Limb (tissue), 2 donors: ENCODE results near the gene TMEM33.
"Not testable (repeated sequence)": the region's sequence is repeated elsewhere in the genome, so short reads cannot be mapped to it uniquely, and the experiment has no call there.

Experiments
- DNase-seq, 2 donors: peaks; one replicate each; pipeline ENCODE4 v3.0.0-alpha.2; 2016; ENCODE audit errors: extremely low spot score in 2 of 2

The TMEM33 gene, protein sequence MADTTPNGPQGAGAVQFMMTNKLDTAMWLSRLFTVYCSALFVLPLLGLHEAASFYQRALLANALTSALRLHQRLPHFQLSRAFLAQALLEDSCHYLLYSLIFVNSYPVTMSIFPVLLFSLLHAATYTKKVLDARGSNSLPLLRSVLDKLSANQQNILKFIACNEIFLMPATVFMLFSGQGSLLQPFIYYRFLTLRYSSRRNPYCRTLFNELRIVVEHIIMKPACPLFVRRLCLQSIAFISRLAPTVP

DNA sequence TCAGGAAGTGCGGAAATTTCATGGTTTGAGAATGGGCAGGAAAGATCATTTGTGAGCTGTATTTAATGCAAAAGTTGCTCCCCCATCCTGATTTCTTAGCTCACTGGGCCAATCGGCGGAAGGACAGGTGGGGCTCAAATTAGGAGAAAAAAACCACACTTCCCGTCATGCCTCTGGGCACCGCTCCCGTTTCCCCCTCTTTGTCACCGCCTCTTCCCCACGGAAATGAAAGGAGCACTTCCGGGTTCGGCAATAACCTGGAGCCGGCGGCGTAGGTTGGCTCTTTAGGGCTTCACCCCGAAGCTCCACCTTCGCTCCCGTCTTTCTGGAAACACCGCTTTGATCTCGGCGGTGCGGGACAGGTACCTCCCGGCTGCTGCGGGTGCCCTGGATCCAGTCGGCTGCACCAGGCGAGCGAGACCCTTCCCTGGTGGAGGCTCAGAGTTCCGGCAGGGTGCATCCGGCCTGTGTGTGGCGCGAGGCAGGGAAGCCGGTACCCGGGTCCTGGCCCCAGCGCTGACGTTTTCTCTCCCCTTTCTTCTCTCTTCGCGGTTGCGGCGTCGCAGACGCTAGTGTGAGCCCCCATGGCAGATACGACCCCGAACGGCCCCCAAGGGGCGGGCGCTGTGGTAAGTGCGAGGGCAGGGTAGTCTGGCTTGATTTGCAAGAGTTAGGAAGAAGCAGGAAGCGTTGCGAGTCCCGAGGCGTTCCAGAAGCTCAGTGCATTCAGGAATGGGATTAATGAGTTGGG is at the start of gene TMEM33:
Gene TMEM33, plus strand, starts transcription at position 529 of the 751 bp plus-strand sequence. Its CDS starts 56 bp downstream, at position 585.
- DNase-seq = peak; percentile 88 to 94

DNA sequence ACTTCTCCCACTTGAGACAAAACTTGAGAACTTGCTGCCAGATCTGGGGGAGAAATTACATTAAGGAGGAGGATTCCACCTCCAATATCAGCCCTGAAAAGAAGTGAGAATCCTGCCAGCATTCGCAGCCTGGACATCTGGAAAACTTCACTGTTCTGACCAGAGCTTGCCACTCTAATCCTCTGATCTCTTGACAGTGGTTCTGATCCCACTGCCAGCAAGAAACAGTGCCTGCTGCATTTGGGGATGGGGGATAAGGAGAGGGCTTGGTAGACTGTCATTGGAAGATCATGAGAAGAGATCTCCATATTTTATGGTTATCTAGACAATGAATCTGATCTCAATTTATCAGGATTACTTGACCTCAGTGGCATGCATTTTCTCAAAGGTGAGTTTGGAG is 49.8 kb upstream of the TMEM33 start:
- DNase-seq = no peak

DNA sequence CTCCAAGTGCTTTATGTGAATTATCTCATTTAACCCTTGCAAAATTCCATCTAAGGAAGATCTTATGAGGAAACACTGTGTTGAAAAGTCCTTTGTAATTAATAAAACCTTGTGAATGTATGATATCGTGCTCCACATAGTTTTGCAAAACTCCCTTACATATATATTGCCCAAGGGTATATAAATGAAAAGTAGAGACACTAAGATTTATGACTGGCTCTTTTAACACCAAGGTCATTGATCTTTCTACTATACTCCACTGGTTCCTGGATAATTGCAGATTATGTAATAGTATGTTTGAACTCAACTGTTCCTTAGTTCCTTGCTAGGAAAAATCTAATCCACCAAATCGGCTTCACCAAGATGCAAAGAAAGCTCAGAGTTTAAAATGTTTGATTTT is 48.0 kb upstream of the TMEM33 start:
- no peak for DNase-seq

DNA sequence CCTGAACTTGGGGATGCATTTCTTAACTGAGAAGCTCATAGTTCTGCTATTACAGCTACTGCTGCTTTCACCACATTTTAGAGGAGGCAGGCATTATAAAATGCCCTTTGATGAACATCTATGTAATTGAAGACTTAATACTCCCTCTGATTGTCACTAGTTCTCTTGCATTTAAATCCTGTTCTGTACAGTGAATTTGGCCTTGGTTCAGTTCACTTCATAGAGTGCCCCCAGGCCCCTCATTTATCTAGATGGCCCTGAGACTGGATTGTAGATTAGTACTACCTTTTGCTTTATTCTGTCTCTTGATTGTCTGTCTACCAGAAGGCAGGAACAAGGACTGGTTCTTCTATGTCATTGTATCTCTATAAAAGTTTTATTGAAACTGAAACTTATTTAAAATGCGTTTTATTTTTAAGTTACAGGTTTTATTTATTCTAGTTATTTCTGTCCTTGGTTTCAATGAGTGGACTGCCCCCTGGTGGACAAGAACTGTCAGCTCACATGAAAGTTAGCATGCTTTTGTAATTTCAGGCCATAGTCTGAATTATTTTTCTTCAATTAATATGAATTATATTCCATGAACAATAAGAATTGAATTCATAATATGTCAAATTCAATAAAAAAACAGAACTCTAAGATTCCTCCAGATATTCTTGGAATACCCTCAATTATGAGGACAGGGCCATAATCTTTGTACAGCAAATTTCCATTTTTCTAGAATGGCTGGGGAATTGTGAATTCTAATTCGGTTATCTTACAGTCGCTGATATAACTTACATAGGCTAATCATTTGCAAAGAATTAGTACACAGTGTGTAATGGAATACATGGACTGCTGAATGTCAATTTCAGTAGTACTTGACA is 47.2 kb upstream of the TMEM33 start:
- peak; percentile 51 to 52 for DNase-seq

DNA sequence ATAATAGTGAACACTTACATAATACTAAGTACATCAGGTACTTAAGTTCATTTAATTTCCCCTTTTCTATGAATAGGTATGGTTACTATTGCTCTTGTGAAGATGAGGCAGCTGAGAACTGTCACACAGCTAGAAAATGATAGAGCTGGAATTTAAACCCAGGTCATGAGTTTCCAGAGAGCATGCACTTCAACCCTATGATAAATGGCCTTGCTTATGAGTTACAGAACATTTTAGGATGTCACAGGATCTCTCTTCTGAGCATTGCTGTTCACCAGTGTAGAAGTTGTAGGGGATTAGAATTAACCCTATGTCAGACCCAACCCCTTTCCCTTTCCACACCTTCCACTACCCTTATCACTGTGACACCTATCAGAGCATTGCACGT is 46.5 kb upstream of the TMEM33 start:
- no peak for DNase-seq

DNA sequence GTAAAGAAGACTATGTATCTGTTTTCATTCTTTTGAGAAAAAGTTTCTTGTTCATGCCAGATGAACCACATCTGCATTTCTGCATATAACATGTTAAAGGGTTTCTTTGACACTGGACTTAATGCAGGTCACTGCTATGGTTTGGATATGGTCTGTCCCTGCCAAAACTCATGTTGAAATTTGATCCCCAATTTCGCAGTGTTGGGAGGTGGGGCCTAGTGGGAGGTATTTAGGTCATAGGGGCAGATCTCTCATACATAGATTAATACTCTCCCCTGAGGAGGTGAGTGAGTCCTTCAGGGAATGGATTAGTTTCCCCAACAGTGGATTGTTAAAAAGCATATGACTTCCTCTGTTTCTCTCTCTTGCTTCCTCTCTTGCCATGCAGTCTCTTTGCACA is 45.9 kb upstream of the TMEM33 start:
- DNase-seq = no peak

DNA sequence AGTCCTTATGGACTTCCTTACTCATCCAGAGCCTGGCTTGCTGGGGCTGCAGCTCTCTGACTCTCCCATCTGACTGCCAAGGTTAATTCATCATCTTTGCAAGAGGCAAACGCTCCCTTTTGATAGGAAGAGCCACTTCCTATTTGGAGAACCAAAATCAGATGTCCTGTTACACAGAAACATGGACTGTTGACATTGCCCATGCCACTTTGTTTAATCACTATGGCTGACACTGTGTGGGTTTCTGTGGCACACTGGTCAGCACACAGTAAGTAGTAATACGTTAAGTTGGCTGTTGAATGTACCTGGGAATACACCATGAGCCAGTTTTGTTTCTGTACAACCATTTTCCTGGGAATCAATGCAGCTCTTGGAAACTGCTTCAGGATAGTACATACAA is 45.1 kb upstream of the TMEM33 start:
- DNase-seq = no peak

DNA sequence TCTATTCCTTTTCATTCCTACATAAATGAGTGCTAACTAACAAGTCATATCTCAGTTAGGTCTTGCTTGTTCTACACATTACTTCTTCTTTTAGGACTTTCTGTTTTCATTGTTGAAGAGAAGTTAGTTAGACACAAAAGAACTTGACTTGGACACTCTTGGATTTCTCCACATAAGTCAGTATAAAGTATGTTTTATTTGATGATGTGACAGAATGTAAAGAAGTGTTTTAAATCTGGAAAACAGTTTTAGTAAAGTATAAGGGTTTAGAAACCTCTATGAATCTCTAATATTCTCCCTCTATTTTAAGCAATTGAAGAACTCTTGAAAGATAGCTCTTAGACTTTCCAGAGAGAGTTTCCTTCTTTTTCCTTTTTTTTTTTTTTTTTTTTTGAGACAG is 38.6 kb upstream of the TMEM33 start:
- DNase-seq = no peak

DNA sequence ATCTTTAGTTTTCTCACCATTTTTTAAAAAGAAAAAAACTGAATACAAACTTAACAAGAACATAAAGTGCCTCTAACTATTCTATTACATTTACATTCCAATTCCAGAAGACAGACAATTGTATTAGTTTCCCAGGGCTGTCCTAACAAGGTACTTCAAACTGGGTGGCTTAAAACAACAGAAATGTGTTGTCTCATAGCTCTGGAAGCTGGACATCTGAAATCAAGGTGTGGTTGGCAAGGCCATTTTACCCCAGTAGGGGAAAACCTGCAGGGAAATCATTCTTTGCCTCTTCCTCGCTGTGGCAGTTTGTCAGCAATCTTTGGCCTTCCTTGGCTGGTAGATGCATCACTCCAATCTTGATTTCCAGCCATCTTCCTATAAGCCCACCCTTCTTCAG is 37.5 kb upstream of the TMEM33 start:
- no peak for DNase-seq

DNA sequence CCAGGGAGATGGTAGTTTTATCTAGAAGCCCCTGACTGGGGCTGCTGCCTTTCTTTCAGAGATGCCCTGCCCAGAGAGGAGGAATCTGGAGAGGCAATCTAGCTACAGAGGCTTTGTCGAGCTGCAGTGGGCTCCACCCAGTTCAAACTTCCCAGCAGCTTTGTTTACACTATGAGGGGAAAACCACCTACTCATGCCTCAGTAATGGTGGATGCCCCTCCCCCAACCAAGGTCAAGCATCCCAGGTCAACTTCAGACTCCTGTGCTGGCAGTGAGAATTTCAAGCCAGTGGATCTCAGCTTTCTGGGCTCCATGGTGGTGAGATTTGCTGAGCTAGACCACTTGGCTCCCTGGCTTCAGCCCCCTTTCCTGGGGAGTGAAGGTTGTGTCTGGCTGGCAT is 26.1 kb upstream of the TMEM33 start:
- DNase-seq = not testable (repeated sequence)

DNA sequence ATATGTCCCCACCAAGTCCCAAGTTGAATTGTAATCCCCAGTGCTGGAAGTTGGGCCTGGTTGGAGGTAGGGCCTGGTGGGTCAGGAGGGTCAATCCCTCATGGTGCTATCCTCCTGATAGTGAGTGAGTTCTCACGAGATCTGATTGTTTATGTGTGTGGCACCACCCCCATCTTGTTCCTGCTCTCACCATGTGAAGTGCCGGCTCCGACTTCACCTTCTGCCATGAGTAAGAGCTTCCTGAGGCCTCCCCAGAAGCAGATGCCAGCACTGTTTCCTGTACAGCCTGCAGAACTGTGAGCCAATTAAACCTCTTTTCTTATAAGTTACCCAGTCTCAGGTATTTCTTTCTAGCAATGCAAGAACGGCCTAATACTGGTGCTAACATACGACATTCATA is 22.7 kb upstream of the TMEM33 start:
- no peak for DNase-seq

DNA sequence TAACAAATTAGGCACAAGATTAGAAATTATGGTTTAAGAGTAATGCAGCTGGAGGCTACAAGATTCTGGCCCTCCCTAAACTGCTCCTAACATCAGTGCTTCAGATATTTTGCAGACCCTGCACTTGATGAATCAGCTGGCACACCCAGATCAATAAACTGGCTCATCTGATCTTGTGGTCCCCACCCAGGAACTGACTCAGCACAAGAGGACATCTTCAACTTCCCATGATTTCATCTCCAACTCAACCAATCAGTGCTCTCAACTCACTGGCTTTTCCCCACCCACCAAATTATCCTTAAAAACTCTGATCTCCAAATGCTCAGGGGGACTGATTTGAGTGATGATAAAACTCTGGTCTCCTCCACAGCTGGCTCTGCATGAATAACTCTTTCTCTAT is 21.7 kb upstream of the TMEM33 start:
- DNase-seq = no peak

DNA sequence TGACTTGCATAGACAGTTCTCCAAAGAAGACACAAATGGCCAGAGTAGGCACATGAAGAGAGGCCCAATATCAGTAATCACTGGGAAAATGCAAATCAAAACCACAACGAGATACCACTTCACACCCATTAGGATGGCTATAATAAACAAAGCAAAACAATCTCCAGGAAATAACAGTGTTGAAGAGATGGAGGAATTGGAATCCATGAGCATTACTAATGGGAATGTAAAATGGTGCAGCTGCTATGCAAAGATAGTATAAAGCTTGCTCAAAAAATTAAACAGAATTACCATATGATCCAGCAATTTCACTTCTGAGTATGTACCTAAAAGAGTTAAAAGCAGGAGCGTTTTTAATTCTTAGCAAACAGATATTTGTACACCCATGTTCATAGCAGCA is 17.0 kb upstream of the TMEM33 start:
- DNase-seq = no peak

DNA sequence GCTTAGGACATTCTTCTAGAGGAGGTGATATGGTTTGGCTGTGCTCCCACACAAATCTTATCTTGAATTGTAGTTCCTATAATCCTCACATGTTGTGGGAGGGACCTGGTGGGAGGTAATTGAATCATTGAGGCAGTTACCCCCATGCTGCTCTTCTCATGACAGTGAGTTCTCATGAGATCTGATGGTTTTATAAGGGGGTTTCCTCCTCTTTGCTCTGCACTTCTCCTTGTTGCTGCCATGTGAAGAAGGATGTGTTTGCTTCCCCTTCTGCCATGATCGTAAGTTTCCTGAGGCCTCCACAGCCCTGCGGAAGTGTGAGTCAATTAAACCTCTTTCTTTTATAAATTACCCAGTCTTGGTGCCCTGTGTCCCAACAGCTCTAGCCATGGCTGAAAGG is 14.8 kb upstream of the TMEM33 start:
- DNase-seq = not testable (repeated sequence)

DNA sequence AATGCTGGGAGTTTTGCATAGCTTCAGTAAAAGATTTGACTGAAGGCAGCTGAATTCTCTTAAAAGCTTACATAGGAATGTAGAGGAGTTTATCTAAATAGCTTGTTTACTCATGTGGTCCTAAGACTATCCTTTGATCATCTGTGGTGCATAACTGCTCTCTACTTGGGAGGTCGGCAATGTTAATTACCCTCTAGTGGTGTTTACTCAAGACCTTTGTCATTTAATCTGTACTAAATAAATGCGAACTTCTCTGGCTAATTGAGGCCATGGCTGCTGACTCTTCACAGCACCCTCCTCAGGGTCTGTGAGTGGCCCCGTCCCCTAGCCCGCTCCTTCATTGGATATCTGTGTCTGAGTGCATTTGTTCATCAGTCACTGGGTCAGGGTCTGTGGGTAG is 13.8 kb upstream of the TMEM33 start:
- DNase-seq = no peak

DNA sequence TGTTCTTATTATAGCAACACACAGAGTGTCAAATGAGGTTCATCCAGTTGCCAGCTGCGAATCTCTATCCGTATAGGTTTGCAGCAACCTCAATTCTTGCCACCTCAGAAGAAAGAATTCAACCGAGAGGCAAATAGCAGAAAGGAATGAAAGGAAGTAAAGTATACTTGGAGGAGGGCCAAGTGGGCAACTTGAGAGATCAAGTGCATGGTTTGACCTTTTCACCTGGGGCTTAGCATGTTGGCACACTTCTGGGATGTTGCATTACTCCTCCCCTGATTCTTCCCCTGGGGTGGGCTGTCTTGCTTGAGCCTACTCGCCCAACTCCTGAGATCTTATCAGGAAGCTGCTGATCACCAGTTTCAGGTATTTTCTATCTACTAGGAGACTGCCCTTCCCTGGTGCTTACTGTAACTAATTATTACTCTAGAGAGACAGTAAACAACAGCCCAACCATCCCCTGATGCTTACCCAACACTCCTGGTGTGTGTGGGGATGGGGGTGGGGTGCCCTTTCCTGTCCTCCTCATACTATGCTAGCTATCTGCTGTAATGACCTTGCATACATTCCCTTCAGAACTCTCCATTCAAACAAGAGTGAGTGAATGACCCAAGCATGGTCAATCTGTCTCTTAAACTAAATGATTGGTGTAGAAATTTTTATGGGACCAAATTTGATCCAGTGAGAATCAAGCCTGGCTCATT is 7.3 kb upstream of the TMEM33 start:
- DNase-seq = no peak

DNA sequence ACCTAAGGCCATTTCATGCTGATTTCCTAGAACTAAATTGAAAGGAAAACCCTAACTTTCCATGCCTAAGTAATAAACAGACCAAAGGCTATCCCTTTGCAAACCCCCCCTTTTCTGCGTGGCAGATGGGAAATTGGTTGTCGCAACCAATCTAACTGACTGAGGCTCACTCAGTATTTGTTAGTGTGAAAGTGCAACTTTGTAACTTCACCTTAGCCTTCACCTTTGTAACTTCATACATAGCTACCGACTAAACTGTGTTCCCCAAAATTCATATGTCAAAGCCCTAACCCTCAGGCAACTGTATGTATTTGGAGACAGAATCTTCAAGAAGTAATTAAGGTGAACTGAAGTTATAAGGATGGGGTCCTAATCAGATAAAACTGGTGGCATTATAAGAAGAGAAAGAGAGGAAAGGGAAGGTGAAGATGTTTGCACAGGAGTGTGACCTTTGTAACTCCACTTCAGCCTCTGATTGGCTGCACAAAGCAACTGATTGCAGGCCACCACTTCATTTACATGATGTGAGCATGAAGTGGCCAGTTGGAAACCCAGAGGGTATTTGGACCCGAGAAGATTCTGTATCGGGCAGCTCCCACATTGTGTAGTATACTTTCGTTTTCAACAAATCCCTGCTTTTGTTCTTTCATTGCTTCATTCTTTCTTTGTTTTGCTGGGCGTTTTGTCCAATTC is 4.9 kb upstream of the TMEM33 start:
- DNase-seq = no peak

DNA sequence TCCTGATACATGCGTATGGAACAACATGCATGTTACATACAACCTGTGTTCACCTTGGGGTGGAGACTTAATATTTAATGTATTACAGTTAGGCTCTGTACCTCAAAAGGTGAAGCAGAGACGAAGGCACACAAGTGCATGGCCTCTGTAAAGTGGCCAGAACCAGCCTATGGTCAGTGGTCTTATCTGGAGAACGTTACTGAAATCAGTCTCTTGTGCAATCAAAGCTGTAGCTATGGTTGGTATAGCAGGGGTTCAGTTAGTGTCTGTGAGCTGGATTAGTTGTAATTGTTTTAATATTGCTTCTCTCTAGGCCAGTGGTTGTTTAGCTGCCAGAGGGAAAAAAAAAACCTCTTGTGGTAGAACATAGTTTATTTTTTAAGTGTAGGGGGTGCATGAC is 2.2 kb upstream of the TMEM33 start:
- DNase-seq = no peak

DNA sequence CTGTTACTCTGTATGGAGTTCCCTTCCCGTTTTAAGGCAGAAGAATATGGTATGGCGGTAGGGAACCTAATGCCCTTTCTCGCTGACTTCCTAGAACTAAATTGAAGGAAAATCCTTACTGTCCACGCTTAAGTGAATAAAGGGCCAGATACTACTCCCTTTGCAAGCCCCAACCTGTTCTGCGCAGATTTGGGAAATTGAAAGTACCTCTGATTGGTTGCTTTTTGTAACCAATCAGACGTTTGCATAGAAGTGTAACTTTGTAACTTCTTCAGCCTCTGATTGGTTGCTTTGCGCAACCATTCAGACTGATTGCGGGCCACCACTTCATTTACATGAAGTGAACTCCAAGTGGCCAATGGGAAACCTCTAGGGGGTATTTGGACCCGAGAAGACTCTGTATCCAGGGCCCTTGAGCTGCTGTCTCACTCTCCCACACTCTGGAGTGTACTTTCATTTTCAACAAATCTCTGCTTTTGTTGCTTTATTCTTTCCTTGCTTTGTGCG is 1.2 kb upstream of the TMEM33 start:
- DNase-seq = no peak

DNA sequence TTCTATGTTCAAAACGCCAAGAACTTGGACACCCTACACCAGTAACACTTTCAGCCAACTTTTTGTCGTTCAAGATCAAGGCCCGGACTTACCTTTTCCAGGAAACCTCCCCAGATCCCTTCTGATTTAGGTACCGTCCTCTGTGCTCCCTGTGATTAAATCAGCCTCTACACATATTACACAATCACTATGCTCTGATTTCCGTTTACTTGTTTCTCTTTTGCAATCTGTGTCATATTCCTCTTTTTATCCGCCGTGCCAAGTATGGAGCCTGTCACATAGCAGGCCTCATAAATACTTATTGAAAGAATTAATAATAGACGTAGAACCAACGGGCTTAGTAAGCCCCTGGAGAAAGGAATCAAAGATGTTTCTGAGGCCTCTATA is 722 bp upstream of the TMEM33 start:
- DNase-seq = no peak

DNA sequence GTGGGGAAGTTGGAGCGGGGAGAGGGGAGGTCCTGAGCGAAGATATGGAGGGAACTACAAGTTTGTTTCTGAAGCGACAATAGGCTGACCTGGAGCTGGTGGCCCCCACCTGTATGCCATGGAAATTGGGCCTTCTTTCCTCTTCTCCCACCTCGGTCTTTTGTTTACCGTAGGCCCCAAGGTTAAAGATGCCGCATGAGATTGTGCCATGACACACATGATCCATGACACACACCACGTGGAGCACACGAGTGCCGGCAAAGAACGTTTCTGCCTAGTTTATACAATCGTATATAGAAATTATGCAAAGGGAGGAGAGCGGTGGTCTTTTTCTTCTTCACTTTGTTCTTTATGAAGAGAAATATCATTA is 408 bp downstream of the TMEM33 start:
- no peak for DNase-seq
